A549 (cell line): ENCODE results near the gene SESN3. TPM values are rescaled to one million over a fixed set of nuclear protein-coding genes. Genes with fewer than 3 reads are reported as not detected.
"Not testable (repeated sequence)": the region's sequence is repeated elsewhere in the genome, so short reads cannot be mapped to it uniquely, and the experiment has no call there.

ENCODE experiments used
- ATAC-seq, 2 experiments: fragments of 200-7000 bp in 1 of 2; fragments of >200 bp in 1 of 2; cut with Nextera tagmentation in 1 of 2; cut with Tn5 transposase in 1 of 2; 3 replicates each; pipeline versions ENCODE4 v1.8.0 to v1.9.1; 2018 to 2020; ENCODE audit warnings: mild to moderate bottlenecking in 1 of 2, moderate library complexity in 1 of 2
- CTCF ChIA-PET: fragments of 300-600 bp; sonication (Branson Sonifier 250); formaldehyde crosslinking; extraction: SDS; loops from one replicate; lab custom pipeline; 2021; ENCODE audit warnings: antibody characterized with exemption, inconsistent platforms; lab: Yijun Ruan, JAX
- POLR2A ChIA-PET: fragments of 350-600 bp; formaldehyde crosslinking; extraction: SDS; loops from one replicate; lab custom pipeline; 2021; ENCODE audit warnings: antibody characterized with exemption, inconsistent platforms; lab: Yijun Ruan, JAX
- DNase-seq, 2 experiments: peaks; one replicate each; pipeline versions ENCODE4 v3.0.0 to v3.0.0-alpha.2; 2011 to 2016; ENCODE audit warnings: low read depth in 1 of 2, low spot score in 1 of 2
- FAIRE-seq: peaks from 2 replicates; lab custom pipeline; 2011; peaks lifted over from hg19 to GRCh38; lab: Jason Lieb, UNC
- H3K27ac ChIP-seq, 2 experiments: fragments of >200 bp; sonication (Bioruptor Twin); formaldehyde crosslinking; 3 replicates each; pipeline ENCODE4 v1.5.1; 2016 to 2017
- H3K4me1 ChIP-seq: fragments of >200 bp; sonication (Bioruptor Twin); formaldehyde crosslinking; 3 replicates; pipeline ENCODE4 v1.6.1; 2016
- H3K4me2 ChIP-seq: fragments of >200 bp; sonication (Bioruptor Twin); formaldehyde crosslinking; 3 replicates; pipeline ENCODE4 v1.6.1; 2016
- H3K4me3 ChIP-seq: fragments of >200 bp; sonication (Bioruptor Twin); formaldehyde crosslinking; 3 replicates; pipeline ENCODE4 v1.5.1; 2016
- H3K9me3 ChIP-seq: fragments of >200 bp; sonication (Bioruptor Twin); formaldehyde crosslinking; 3 replicates; pipeline ENCODE4 v1.6.1; 2016
- CBX2 ChIP-seq: fragments of 200-600 bp; sonication (generic); IDR thresholded peaks from 2 replicates; pipeline ENCODE4 v1.6.1; 2016; ENCODE audit warnings: low read depth, mild to moderate bottlenecking, borderline replicate concordance
- CBX8 ChIP-seq: fragments of 200-600 bp; sonication (generic); IDR thresholded peaks from 2 replicates; pipeline ENCODE4 v1.6.1; 2016
- CHD4 ChIP-seq: fragments of 200-600 bp; sonication (generic); IDR thresholded peaks from 2 replicates; pipeline ENCODE4 v1.6.1; 2016; ENCODE audit warnings: antibody characterized with exemption, mild to moderate bottlenecking, borderline replicate concordance
- EHMT2 ChIP-seq: fragments of 200-600 bp; sonication (generic); IDR thresholded peaks from 2 replicates; pipeline ENCODE4 v1.6.1; 2016; ENCODE audit warnings: antibody characterized with exemption, low read depth, mild to moderate bottlenecking, moderate library complexity
- EP300 ChIP-seq, 2 experiments: fragments of >200 bp; sonication (Bioruptor Twin); formaldehyde crosslinking; IDR thresholded peaks; 2 replicates in 1 of 2; 3 replicates in 1 of 2; pipeline ENCODE4 v1.6.1; 2016 to 2017
- FOXS1 ChIP-seq: fragments of 250-450 bp; sonication (Bioruptor Pico); IDR thresholded peaks from 2 replicates; pipeline ENCODE4 v1.5.0; 2020; ENCODE audit warnings: mild to moderate bottlenecking, moderate library complexity
- GATA3 ChIP-seq: IDR thresholded peaks from 2 replicates; pipeline ENCODE4 v1.6.1; 2012; ENCODE audit warnings: borderline replicate concordance
- HDAC2 ChIP-seq: fragments of 200-600 bp; sonication (generic); IDR thresholded peaks from 2 replicates; pipeline ENCODE4 v1.6.1; 2016
- HOXA7 ChIP-seq: fragments of 250-450 bp; sonication (Bioruptor Pico); IDR thresholded peaks from 2 replicates; pipeline ENCODE4 v1.5.0; 2020; ENCODE audit warnings: mild to moderate bottlenecking, moderate library complexity
- HOXB13 ChIP-seq: fragments of 250-450 bp; sonication (Bioruptor Pico); IDR thresholded peaks from 2 replicates; pipeline ENCODE4 v1.5.0; 2020; ENCODE audit warnings: low read depth, mild to moderate bottlenecking, moderate library complexity
- JUNB ChIP-seq: fragments of >200 bp; sonication (Bioruptor Twin); formaldehyde crosslinking; IDR thresholded peaks from 2 replicates; pipeline ENCODE4 v1.6.1; 2016
- KDM1A ChIP-seq: fragments of 200-600 bp; sonication (generic); IDR thresholded peaks from 2 replicates; pipeline ENCODE4 v1.6.1; 2016; ENCODE audit warnings: low read depth, mild to moderate bottlenecking
- MAFK ChIP-seq: fragments of 450-650 bp; IDR thresholded peaks from 2 replicates; pipeline ENCODE4 v1.6.1; 2014; ENCODE audit not compliant: partially characterized antibody
- MYC ChIP-seq: IDR thresholded peaks from 2 replicates; pipeline ENCODE4 v1.6.1; 2012; ENCODE audit warnings: mild to moderate bottlenecking, inconsistent platforms, low read length, improper control_type of control experiment, borderline replicate concordance
- NPAS2 ChIP-seq: fragments of 250-450 bp; sonication (Bioruptor Pico); IDR thresholded peaks from 2 replicates; pipeline ENCODE4 v1.8.0; 2022; ENCODE audit warnings: mild to moderate bottlenecking, moderate library complexity, borderline replicate concordance
- PHF8 ChIP-seq: fragments of 200-600 bp; sonication (generic); IDR thresholded peaks from 2 replicates; pipeline ENCODE4 v1.6.1; 2016; ENCODE audit warnings: low read depth, mild to moderate bottlenecking, antibody characterized with exemption, moderate library complexity, borderline replicate concordance
- POLR2AphosphoS2 ChIP-seq: conservative IDR thresholded peaks from 2 replicates; pipeline ENCODE4 v1.6.1; 2012; ENCODE audit warnings: low read length, improper control_type of control experiment, inconsistent platforms
- RARB ChIP-seq: fragments of 250-450 bp; sonication (Bioruptor Pico); IDR thresholded peaks from 2 replicates; pipeline ENCODE4 v1.8.0; 2021; ENCODE audit warnings: mild to moderate bottlenecking, moderate library complexity
- RCOR1 ChIP-seq: fragments of 150-350 bp; IDR thresholded peaks from 2 replicates; pipeline ENCODE4 v1.6.1; 2014; ENCODE audit warnings: antibody characterized with exemption, low read length, low read depth
- RNF2 ChIP-seq: fragments of 200-600 bp; sonication (generic); IDR thresholded peaks from 2 replicates; pipeline ENCODE4 v1.6.1; 2016; ENCODE audit warnings: low read depth, mild to moderate bottlenecking, antibody characterized with exemption, moderate library complexity, borderline replicate concordance
- SMC3 ChIP-seq: fragments of >200 bp; sonication (Bioruptor Twin); formaldehyde crosslinking; IDR thresholded peaks from 3 replicates; pipeline ENCODE4 v1.6.1; 2018; ENCODE audit warnings: inconsistent platforms
- SREBF2 ChIP-seq: fragments of 450-650 bp; IDR thresholded peaks from 2 replicates; pipeline ENCODE4 v1.6.1; 2014; ENCODE audit warnings: mild to moderate bottlenecking, moderate library complexity
- ZFP36 ChIP-seq: fragments of 450-650 bp; IDR thresholded peaks from 2 replicates; pipeline ENCODE4 v1.6.1; 2014; ENCODE audit warnings: borderline replicate concordance; ENCODE audit not compliant: partially characterized antibody
- ZNF302 ChIP-seq: fragments of 250-450 bp; sonication (Bioruptor Pico); IDR thresholded peaks from 2 replicates; pipeline ENCODE4 v1.9.0; 2021; ENCODE audit warnings: inconsistent platforms, mild to moderate bottlenecking, moderate library complexity
- whole genome bisulfite sequencing: methylation state at CpG from one replicate; pipeline ENCODE4 v1.1.6; 2017; ENCODE audit errors: missing lambda C conversion rate; 5-methylcytosine and 5-hydroxymethylcytosine counted together
- polyA plus RNA-seq, 4 experiments: library from polyadenylated mRNA; depleted of rRNA in 3 of 4; stranded (reverse); fragments of >200 nt; fragmentation: RNase III in 1 of 4; extraction: RNeasy Plus Mini Kit Qiagen cat#74134 plus additional on column Dnase treatment in 1 of 4; gene quantifications; 2 replicates in 3 of 4; 3 replicates in 1 of 4; pipeline ENCODE4 v1.2.3, GENCODE V29; 2011 to 2017
- TF ChIP-seq, protein P1 (sequence below): fragments of 200-600 bp; sonication (generic); IDR thresholded peaks from 2 replicates; pipeline ENCODE4 v1.6.1; 2016; ENCODE audit warnings: antibody characterized with exemption, mild to moderate bottlenecking, moderate library complexity
- TF ChIP-seq, protein P2 (sequence below): fragments of >200 bp; sonication (Bioruptor Twin); formaldehyde crosslinking; IDR thresholded peaks from 3 replicates; pipeline ENCODE4 v1.6.1; 2016

The SESN3 gene
- polyA plus RNA-seq, 2 of the 4 experiments (the other 2 are of a cell fraction) = 0.35 to 3.6 TPM

DNA sequence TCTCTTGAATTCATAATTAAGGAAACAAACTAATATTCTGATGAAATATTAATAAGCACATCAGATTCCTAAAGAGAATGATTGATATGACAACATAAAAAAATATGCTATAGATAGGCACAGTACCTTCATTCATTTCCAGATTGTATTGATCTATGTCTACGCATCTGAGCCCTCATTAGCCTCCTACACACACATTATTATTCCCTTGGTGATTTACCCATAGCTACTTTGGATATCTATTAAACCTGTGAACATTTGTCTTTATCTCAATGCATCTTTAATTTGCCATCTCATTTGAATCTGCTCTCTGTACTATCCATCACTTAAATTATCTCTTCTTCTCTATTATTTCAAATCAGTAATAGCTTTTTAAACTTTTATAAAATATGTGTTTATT lies 18.4 kb downstream of the SESN3 start:
- POLR2A ChIA-PET = no interaction called here
- FAIRE-seq (no peak), ATAC-seq (no peak), DNase-seq (no peak)
- Histone ChIP-seq H3K4me2 (no peak overlapping the region), H3K9me3 (no peaks in the 10 kb centered on the region), H3K4me1 (no peaks in the 10 kb centered on the region), H3K27ac (no peak overlapping the region), H3K4me3 (no peak overlapping the region)
- 84% methylated on average over 1 of the region's 1 CpG for WGBS
- CTCF ChIA-PET = no interaction called here
- TF ChIP-seq EP300 (IDR thresholded peaks at IDR 0.05) = no peak
- TF ChIP-seq GATA3 = no peak
- TF ChIP-seq RARB (CRISPR knock-in tag) = no peak
- TF ChIP-seq SREBF2 = no peak
- TF ChIP-seq CHD4 = no peak
- no peak for TF ChIP-seq MYC
- no peak for TF ChIP-seq HDAC2
- TF ChIP-seq ZFP36 = no peak
- no peak for TF ChIP-seq PHF8
- no peak for TF ChIP-seq NPAS2 (CRISPR knock-in tag)
- TF ChIP-seq JUNB = no peak
- TF ChIP-seq, protein P1, sequence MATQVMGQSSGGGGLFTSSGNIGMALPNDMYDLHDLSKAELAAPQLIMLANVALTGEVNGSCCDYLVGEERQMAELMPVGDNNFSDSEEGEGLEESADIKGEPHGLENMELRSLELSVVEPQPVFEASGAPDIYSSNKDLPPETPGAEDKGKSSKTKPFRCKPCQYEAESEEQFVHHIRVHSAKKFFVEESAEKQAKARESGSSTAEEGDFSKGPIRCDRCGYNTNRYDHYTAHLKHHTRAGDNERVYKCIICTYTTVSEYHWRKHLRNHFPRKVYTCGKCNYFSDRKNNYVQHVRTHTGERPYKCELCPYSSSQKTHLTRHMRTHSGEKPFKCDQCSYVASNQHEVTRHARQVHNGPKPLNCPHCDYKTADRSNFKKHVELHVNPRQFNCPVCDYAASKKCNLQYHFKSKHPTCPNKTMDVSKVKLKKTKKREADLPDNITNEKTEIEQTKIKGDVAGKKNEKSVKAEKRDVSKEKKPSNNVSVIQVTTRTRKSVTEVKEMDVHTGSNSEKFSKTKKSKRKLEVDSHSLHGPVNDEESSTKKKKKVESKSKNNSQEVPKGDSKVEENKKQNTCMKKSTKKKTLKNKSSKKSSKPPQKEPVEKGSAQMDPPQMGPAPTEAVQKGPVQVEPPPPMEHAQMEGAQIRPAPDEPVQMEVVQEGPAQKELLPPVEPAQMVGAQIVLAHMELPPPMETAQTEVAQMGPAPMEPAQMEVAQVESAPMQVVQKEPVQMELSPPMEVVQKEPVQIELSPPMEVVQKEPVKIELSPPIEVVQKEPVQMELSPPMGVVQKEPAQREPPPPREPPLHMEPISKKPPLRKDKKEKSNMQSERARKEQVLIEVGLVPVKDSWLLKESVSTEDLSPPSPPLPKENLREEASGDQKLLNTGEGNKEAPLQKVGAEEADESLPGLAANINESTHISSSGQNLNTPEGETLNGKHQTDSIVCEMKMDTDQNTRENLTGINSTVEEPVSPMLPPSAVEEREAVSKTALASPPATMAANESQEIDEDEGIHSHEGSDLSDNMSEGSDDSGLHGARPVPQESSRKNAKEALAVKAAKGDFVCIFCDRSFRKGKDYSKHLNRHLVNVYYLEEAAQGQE = no peak
- no peak for TF ChIP-seq CBX2
- TF ChIP-seq EHMT2 = no peak

DNA sequence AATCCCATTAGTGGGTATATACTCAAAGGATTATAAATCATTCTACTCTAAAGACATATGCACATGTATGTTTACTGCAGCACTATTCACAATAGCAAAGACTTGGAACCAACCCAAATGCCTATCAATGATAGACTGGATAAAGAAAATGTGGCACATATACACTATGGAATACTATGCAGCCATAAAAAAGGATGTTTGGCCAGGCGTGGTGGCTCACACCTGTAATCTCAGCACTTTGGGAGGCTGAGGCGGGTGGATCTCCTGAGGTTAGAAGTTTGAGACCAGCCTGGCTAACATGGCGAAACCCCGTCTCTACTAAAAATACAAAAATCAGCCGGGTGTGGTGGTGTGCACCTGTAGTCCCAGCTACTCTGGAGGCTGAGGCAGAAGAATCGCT lies 21.5 kb downstream of the SESN3 start:
- CTCF ChIA-PET, POLR2A ChIA-PET, H3K4me1 ChIP-seq, ATAC-seq, DNase-seq, H3K27ac ChIP-seq, H3K9me3 ChIP-seq, H3K4me3 ChIP-seq, H3K4me2 ChIP-seq, FAIRE-seq: not testable (repeated sequence)
- WGBS = 83% methylated on average over 6 of the region's 6 CpGs

DNA sequence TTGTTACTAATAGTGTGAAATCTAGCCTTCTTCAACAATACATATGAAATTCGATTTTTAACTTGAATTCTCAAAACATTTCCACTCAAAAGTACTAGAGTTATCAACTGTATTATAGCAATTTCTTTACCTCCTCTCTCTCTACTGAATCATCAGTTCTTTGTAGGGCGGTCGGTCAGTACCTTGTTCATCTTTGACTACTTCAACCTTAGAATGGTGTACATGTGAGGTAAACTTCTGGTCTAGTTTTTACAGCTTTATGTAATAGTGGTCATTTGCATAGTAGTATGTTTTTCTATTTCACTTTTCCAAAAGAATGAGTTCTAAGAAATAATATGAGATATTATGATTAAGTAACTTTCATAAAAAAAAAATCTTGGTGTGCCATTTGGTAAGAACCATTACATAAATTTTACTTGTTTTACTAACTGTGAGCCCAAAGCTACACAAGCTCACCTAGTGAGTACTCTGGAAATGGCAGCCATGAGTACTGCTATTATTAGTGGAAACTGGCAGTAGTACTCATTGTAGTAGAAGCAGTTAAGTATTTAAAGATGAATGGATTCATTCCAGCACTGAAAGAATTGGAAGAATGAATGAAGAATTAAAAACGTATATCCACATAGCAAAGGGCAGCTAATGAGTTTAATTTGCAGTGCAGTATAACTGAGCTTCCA lies 30.1 kb downstream of the SESN3 start:
- ATAC-seq = no peak
- ChIA-PET POLR2A (no interaction called here), CTCF (interaction anchor here (0.8 kb wide), 1 partner anchor 9 kb away, joined by 3 read pairs; no protein-coding TSS in a partner anchor)
- TF ChIP-seq FOXS1 (CRISPR knock-in tag) (no peak), KDM1A (no peak), CBX8 (no peak)
- TF ChIP-seq, all 56 proteins: peak for 0
- DNase-seq = no peak
- FAIRE-seq = no peak
- H3K27ac ChIP-seq = no peak overlapping the region
- WGBS = 65% methylated on average over 4 of the region's 4 CpGs
- H3K4me3 ChIP-seq = no peak overlapping the region
- H3K4me2 ChIP-seq = no peak overlapping the region
- H3K4me1 ChIP-seq = no peaks in the 10 kb centered on the region
- no peaks in the 10 kb centered on the region for H3K9me3 ChIP-seq

DNA sequence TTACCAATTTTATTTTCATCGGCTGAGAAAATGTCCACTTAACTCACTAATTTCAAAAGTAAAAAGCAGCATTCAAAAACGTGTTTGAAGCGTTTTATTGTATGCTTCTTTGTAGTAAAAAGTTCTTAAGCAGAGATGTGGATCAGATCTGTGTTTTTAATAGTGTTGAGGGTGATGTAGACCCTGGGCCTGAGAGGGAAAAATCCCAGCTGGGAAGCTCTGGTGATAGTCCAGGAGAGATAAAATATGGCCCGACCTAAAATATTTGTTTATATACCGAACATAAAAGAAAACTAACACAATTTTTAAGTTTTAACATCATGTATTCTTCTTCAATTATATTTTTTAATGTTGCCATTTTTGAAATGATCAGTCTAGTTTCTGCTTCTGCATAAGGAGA lies 35.2 kb downstream of the SESN3 start:
- no peak overlapping the region for H3K4me2 ChIP-seq
- H3K4me3 ChIP-seq = no peak overlapping the region
- no peak overlapping the region for H3K27ac ChIP-seq
- H3K9me3 ChIP-seq = no peaks in the 10 kb centered on the region
- no peak for DNase-seq
- POLR2A ChIA-PET = no interaction called here
- TF ChIP-seq MAFK = no peak
- no peak for TF ChIP-seq MYC
- no peak for TF ChIP-seq HOXB13
- no peak for TF ChIP-seq JUNB
- no peak for TF ChIP-seq HDAC2
- TF ChIP-seq GATA3 = no peak
- no peak for TF ChIP-seq RNF2
- no peak for TF ChIP-seq CHD4
- no peak for TF ChIP-seq POLR2AphosphoS2
- no peak for TF ChIP-seq RCOR1
- no peak for TF ChIP-seq HOXA7 (CRISPR knock-in tag)
- TF ChIP-seq ZNF302 (CRISPR knock-in tag) = no peak
- no peak for TF ChIP-seq SMC3
- TF ChIP-seq, protein P2, sequence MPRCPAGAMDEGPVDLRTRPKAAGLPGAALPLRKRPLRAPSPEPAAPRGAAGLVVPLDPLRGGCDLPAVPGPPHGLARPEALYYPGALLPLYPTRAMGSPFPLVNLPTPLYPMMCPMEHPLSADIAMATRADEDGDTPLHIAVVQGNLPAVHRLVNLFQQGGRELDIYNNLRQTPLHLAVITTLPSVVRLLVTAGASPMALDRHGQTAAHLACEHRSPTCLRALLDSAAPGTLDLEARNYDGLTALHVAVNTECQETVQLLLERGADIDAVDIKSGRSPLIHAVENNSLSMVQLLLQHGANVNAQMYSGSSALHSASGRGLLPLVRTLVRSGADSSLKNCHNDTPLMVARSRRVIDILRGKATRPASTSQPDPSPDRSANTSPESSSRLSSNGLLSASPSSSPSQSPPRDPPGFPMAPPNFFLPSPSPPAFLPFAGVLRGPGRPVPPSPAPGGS = no peak
- TF ChIP-seq, all 56 proteins: peak for 0
- CTCF ChIA-PET = no interaction called here
- 61% methylated on average over 5 of the region's 5 CpGs for WGBS
- no peaks in the 10 kb centered on the region for H3K4me1 ChIP-seq
- FAIRE-seq (no peak), ATAC-seq (no peak)
